Thoracic aorta (tissue), 2 donors: ENCODE data around the gene GFM2. TPM values are rescaled to one million over a fixed set of nuclear protein-coding genes. Genes with fewer than 3 reads are reported as not detected.
"Not testable (repeated sequence)": the region's sequence is repeated elsewhere in the genome, so short reads cannot be mapped to it uniquely, and the experiment has no call there.

Source experiments
- ATAC-seq: fragments of 150-250 bp; one replicate; pipeline ENCODE4 v1.8.0; 2017; ENCODE audit warnings: low read depth; ENCODE audit not compliant: insufficient number of reproducible peaks, low FRiP score
- DNase-seq: peaks from one replicate; pipeline ENCODE4 v3.0.0-alpha.2; 2020; ENCODE audit warnings: low spot score
- H3K27ac ChIP-seq, 2 donors: fragments of 200-600 bp; sonication (generic); 1 replicate in 1 of 2; 2 replicates in 1 of 2; pipeline ENCODE4 v1.5.1; 2016; ENCODE audit warnings: mild to moderate bottlenecking in 2 of 2, moderate library complexity in 2 of 2
- H3K27me3 ChIP-seq: fragments of 200-600 bp; sonication (generic); replicated peaks from 2 replicates; pipeline ENCODE4 v1.6.0; 2016; ENCODE audit warnings: mild to moderate bottlenecking; ENCODE audit not compliant: insufficient read depth
- H3K36me3 ChIP-seq: fragments of 200-600 bp; sonication (generic); one replicate; pipeline ENCODE4 v1.5.1; 2016
- H3K4me1 ChIP-seq, 2 donors: fragments of 200-600 bp; sonication (generic); 1 replicate in 1 of 2; 2 replicates in 1 of 2; pipeline versions ENCODE4 v1.5.1 to v1.6.0; 2016; ENCODE audit warnings: low read depth in 2 of 2, mild to moderate bottlenecking in 1 of 2; ENCODE audit not compliant: control insufficient read depth in 1 of 2
- H3K4me3 ChIP-seq: fragments of 200-600 bp; sonication (generic); 2 replicates; pipeline ENCODE4 v1.5.1; 2016; ENCODE audit warnings: mild to moderate bottlenecking
- H3K9me3 ChIP-seq: fragments of 200-600 bp; sonication (generic); 2 replicates; pipeline ENCODE4 v1.5.1; 2016
- CTCF ChIP-seq: fragments of 200-600 bp; sonication (generic); IDR thresholded peaks from one replicate; pipeline ENCODE4 v1.5.1; 2019; ENCODE audit warnings: antibody characterized with exemption
- total RNA-seq, 2 donors: library from RNA; depleted of rRNA; stranded (reverse); fragments of >200 nt; gene quantifications; one replicate each; pipeline versions ENCODE4 v1.1.0 to v1.2.3, GENCODE V29; 2016

The GFM2 gene
- total RNA-seq, 2 donors from 2014 or later = 11.6 to 12.6 TPM

GRCh38 chr5:74684900-74685851 lies 81.7 kb downstream of the GFM2 start, which contains the start of gene HEXB:
Gene HEXB (plus strand): TSS chr5:74685233. CDS start chr5:74685261, 28 bp downstream.
- Histone ChIP-seq H3K9me3 (no peaks in the 10 kb centered on the region), H3K36me3 (peaks cover 3% of the 10 kb centered on the region), H3K4me3 (peak within 1 kb of the TSS; percentile 84), H3K27ac (peak within 1 kb of the TSS; percentile 77 to 84), H3K27me3 (no peaks in the 10 kb centered on the region), H3K4me1 (peaks cover 10 to 17% of the 10 kb centered on the region in 2 donors)
- ATAC-seq (peak; percentile 92), DNase-seq (peak; percentile 71)
- no peak for TF ChIP-seq CTCF

- TF ChIP-seq CTCF = no peak
- no peaks in the 10 kb centered on the region for H3K27me3 ChIP-seq
- H3K36me3 ChIP-seq = no peaks in the 10 kb centered on the region
- no peaks in the 10 kb centered on the region for H3K4me1 ChIP-seq
- no peak overlapping the region for H3K27ac ChIP-seq
- no peak for DNase-seq
- H3K9me3 ChIP-seq = no peaks in the 10 kb centered on the region
- H3K4me3 ChIP-seq = no peak overlapping the region
- ATAC-seq = no peak
Observed at GRCh38 chr5:74679966-74680365, 87.0 kb downstream of the GFM2 start.

GRCh38 chr5:74679300-74679699 lies 87.6 kb downstream of the GFM2 start:
- not testable (repeated sequence) for H3K4me3 ChIP-seq, H3K36me3 ChIP-seq, DNase-seq, ATAC-seq, H3K27me3 ChIP-seq, H3K4me1 ChIP-seq, H3K9me3 ChIP-seq, H3K27ac ChIP-seq

GRCh38 chr5:74678123-74678522 lies 88.8 kb downstream of the GFM2 start:
- DNase-seq, H3K27me3 ChIP-seq, H3K36me3 ChIP-seq, H3K27ac ChIP-seq, ATAC-seq, H3K4me1 ChIP-seq, H3K4me3 ChIP-seq, H3K9me3 ChIP-seq: not testable (repeated sequence)

- peaks cover 8 to 23% of the 10 kb centered on the region in 2 donors for H3K4me1 ChIP-seq
- ATAC-seq, DNase-seq, H3K27ac ChIP-seq, H3K36me3 ChIP-seq, H3K27me3 ChIP-seq, H3K9me3 ChIP-seq, H3K4me3 ChIP-seq: not testable (repeated sequence)
Observed at GRCh38 chr5:74676466-74676865, 90.5 kb downstream of the GFM2 start.

- peak overlapping the region; percentile 20 to 56 for H3K27ac ChIP-seq
- no peaks in the 10 kb centered on the region for H3K9me3 ChIP-seq
- TF ChIP-seq CTCF = peak; percentile 39
- no peaks in the 10 kb centered on the region for H3K27me3 ChIP-seq
- H3K4me3 ChIP-seq = peak overlapping the region; percentile 54
- ATAC-seq = peak; percentile 56
- peaks cover 8 to 23% of the 10 kb centered on the region in 2 donors for H3K4me1 ChIP-seq
- H3K36me3 ChIP-seq = no peaks in the 10 kb centered on the region
- no peak for DNase-seq
Observed at GRCh38 chr5:74673011-74673790, 93.7 kb downstream of the GFM2 start.
